Spleen (tissue), 11 donors: ENCODE data around the gene ETF1. TPM values are rescaled to one million over a fixed set of nuclear protein-coding genes. Genes with fewer than 3 reads are reported as not detected.

ENCODE experiments used
- DNase-seq: peaks from one replicate; pipeline ENCODE4 v3.0.0-alpha.2; 2020
- H3K27ac ChIP-seq, 8 donors: fragments of 200-600 bp; sonication (generic) in 7 of 8; 1 replicate in 4 of 8; 2 replicates in 4 of 8; pipeline versions ENCODE4 v1.5.0 to v1.8.0; 2016 to 2021; ENCODE audit warnings: inconsistent platforms in 4 of 8, mild to moderate bottlenecking in 4 of 8, moderate library complexity in 1 of 8
- H3K27me3 ChIP-seq, 7 donors: fragments of 200-600 bp; sonication (generic) in 6 of 7; replicated peaks in 1 of 7; 1 replicate in 4 of 7; 2 replicates in 3 of 7; pipeline versions ENCODE4 v1.5.0 to v1.8.0; 2016 to 2021; ENCODE audit warnings: inconsistent platforms in 3 of 7, mild to moderate bottlenecking in 1 of 7
- H3K36me3 ChIP-seq, 6 donors: fragments of 200-600 bp; sonication (generic) in 5 of 6; 1 replicate in 4 of 6; 2 replicates in 2 of 6; pipeline versions ENCODE4 v1.5.0 to v1.8.0; 2016 to 2021; ENCODE audit warnings: inconsistent platforms in 2 of 6
- H3K4me1 ChIP-seq, 6 donors: fragments of 200-600 bp; sonication (generic) in 5 of 6; 1 replicate in 3 of 6; 2 replicates in 3 of 6; pipeline versions ENCODE4 v1.5.0 to v1.8.0; 2016 to 2021; ENCODE audit warnings: inconsistent platforms in 3 of 6
- H3K4me3 ChIP-seq, 8 donors: fragments of 200-600 bp; sonication (generic) in 7 of 8; 1 replicate in 4 of 8; 2 replicates in 4 of 8; pipeline versions ENCODE4 v1.5.0 to v1.8.0; 2016 to 2021; ENCODE audit warnings: inconsistent platforms in 4 of 8, mild to moderate bottlenecking in 4 of 8, moderate library complexity in 2 of 8
- H3K9me3 ChIP-seq, 8 donors: fragments of 200-600 bp; sonication (generic) in 7 of 8; 1 replicate in 4 of 8; 2 replicates in 4 of 8; pipeline versions ENCODE4 v1.5.0 to v1.8.0; 2016 to 2021; ENCODE audit warnings: inconsistent platforms in 4 of 8
- CTCF ChIP-seq, 11 experiments: fragments of 200-600 bp in 7 of 11; fragments of 450-650 bp in 4 of 11; sonication (generic) in 4 of 11; IDR thresholded peaks in 8 of 11; conservative IDR thresholded peaks in 3 of 11; 1 replicate in 7 of 11; 2 replicates in 4 of 11; pipeline versions ENCODE4 v1.4.0 to v1.8.0; 2016 to 2021; ENCODE audit warnings: antibody characterized with exemption in 11 of 11, inconsistent platforms in 4 of 11, mild to moderate bottlenecking in 1 of 11
- POLR2A ChIP-seq, 3 donors: fragments of 450-650 bp; IDR thresholded peaks; one replicate each; pipeline ENCODE4 v1.5.1; 2017; ENCODE audit warnings: antibody characterized with exemption in 3 of 3, mild to moderate bottlenecking in 1 of 3
- POLR2AphosphoS5 ChIP-seq, 3 donors: sonication (generic); formaldehyde crosslinking; IDR thresholded peaks; one replicate each; pipeline ENCODE4 v1.5.1; 2017; ENCODE audit warnings: antibody characterized with exemption in 3 of 3
- WGBS, 5 donors: extraction: QIAGEN DNeasy Blood & Tissue Kit in 3 of 5; methylation state at CpG; one replicate each; pipeline versions ENCODE4 v1.1.5 to v1.1.7; 2013 to 2018; 5-methylcytosine and 5-hydroxymethylcytosine counted together
- intact Hi-C: fragments of 100-400 bp; cut with DNase I; formaldehyde crosslinking; loops from one replicate; pipeline ENCODE4 v1.15.0; 2023; ENCODE audit warnings: low total_unique reads
- polyA plus RNA-seq, 3 donors: library from polyadenylated mRNA; stranded (reverse); fragments of 200-250 nt; gene quantifications; one replicate each; pipeline ENCODE4 v1.2.1, GENCODE V29; 2013
- total RNA-seq, 7 donors: library from RNA; depleted of rRNA in 3 of 7; stranded (reverse); fragments of >200 nt in 3 of 7; fragmentation: NEBNext Ultra II Directional in 4 of 7; extraction: Animal tissue kit (Norgen Biotek cat#: 25700) in 4 of 7; gene quantifications; one replicate each; pipeline versions ENCODE4 v1.1.0 to v1.2.1, GENCODE V29; 2016 to 2021
- donor health status: healthy with polysubstance abuse.
- donor health status: DM: no; HTN: no; CAD: no; lungs with moderate emphysema.
- donor health status: DM: no; HTN: no; CAD: no.
- donor health status: Bipolar disorder and iron deficiency.
- donor health status: healthy.
- donor health status: DM: no; HTN: no; CAD: no.
- donor health status: DM: yes; HTN: yes; CAD: no.

Gene ETF1
- total and polyA plus RNA-seq, 10 donors: 21.3 to 78.8 (median 54.0) TPM

- H3K4me3 ChIP-seq: peak overlapping the region; percentile 49 to 78 (median 54)
- intact Hi-C loops: no loop called here
- H3K4me1 ChIP-seq: peaks cover 9 to 42% (median 27%) of the 10 kb centered on the region in 6 donors
- peaks cover 0 to 90% (median 46%) of the 10 kb centered on the region in 7 donors for H3K27me3 ChIP-seq
- no peak for TF ChIP-seq POLR2AphosphoS5 (IDR thresholded peaks at IDR 0.05)
- H3K36me3 ChIP-seq: no peaks in the 10 kb centered on the region
- no peaks in the 10 kb centered on the region for H3K9me3 ChIP-seq
- peak overlapping the region in 4 of 8 donors; percentile 28 to 78 (median 49) for H3K27ac ChIP-seq
- DNase-seq: no peak
- 34 to 53% (median 46%) methylated on average over 10 of the region's 10 CpGs for WGBS, 5 donors
Measured at GRCh38 chr5:138492560-138493045, 50.4 kb downstream of the ETF1 start.

GRCh38 chr5:138491669-138492559, 51.1 kb downstream of the ETF1 start:
- no peaks in the 10 kb centered on the region for H3K9me3 ChIP-seq
- DNase-seq: peak; percentile 97
- no peaks in the 10 kb centered on the region for H3K36me3 ChIP-seq
- H3K27ac ChIP-seq: peak overlapping the region in 5 of 8 donors; percentile 28 to 78 (median 39)
- peaks cover 0 to 87% (median 46%) of the 10 kb centered on the region in 7 donors for H3K27me3 ChIP-seq
- intact Hi-C loops: no loop called here
- 3 to 6% (median 4%) methylated on average over 53 to 93 of the region's 93 CpGs for WGBS, 5 donors
- H3K4me1 ChIP-seq: peaks cover 9 to 45% (median 27%) of the 10 kb centered on the region in 6 donors
- peak in 1 of 11 experiments; percentile 13 for TF ChIP-seq CTCF (IDR thresholded peaks at IDR 0.05 in 8 of 11, conservative IDR thresholded peaks at IDR 0.05 in 3 of 11)
- no peak for TF ChIP-seq POLR2A (IDR thresholded peaks at IDR 0.05)
- peak; percentile 70 to 84 (median 77) for TF ChIP-seq POLR2AphosphoS5 (IDR thresholded peaks at IDR 0.05)
- peak overlapping the region; percentile 49 to 78 (median 54) for H3K4me3 ChIP-seq

GRCh38 chr5:138491284-138491648, 51.8 kb downstream of the ETF1 start:
- no peak for TF ChIP-seq POLR2AphosphoS5 (IDR thresholded peaks at IDR 0.05)
- no peak for TF ChIP-seq POLR2A (IDR thresholded peaks at IDR 0.05)
- TF ChIP-seq CTCF (IDR thresholded peaks at IDR 0.05 in 8 of 11, conservative IDR thresholded peaks at IDR 0.05 in 3 of 11): no peak
- DNase-seq: no peak
- 60 to 69% (median 64%) methylated on average over 11 of the region's 11 CpGs for WGBS, 5 donors

GRCh38 chr5:138490648-138491283, 52.3 kb downstream of the ETF1 start:
- intact Hi-C loops: no loop called here

More at GRCh38 chr5:138491284-138491648, 51.8 kb downstream of the ETF1 start:
- Histone ChIP-seq H3K27me3 (peaks cover 0 to 81% (median 46%) of the 10 kb centered on the region in 7 donors), H3K4me1 (peaks cover 9 to 49% (median 27%) of the 10 kb centered on the region in 6 donors), H3K9me3 (no peaks in the 10 kb centered on the region), H3K4me3 (peak overlapping the region in 6 of 8 donors; percentile 49 to 78 (median 54)), H3K36me3 (no peaks in the 10 kb centered on the region), H3K27ac (peak overlapping the region in 2 of 8 donors; percentile 65 to 78)
- intact Hi-C loops: no loop called here

More at GRCh38 chr5:138490648-138491283, 52.3 kb downstream of the ETF1 start:
- 81 to 89% (median 85%) methylated on average over 12 of the region's 12 CpGs for WGBS, 5 donors
- DNase-seq: no peak
- H3K4me1 ChIP-seq: peaks cover 9 to 49% (median 27%) of the 10 kb centered on the region in 6 donors
- no peak overlapping the region for H3K4me3 ChIP-seq
- H3K27me3 ChIP-seq: peaks cover 0 to 76% (median 46%) of the 10 kb centered on the region in 7 donors
- H3K9me3 ChIP-seq: no peaks in the 10 kb centered on the region
- H3K27ac ChIP-seq: no peak overlapping the region
- H3K36me3 ChIP-seq: no peaks in the 10 kb centered on the region
- no peak for TF ChIP-seq CTCF (IDR thresholded peaks at IDR 0.05 in 8 of 11, conservative IDR thresholded peaks at IDR 0.05 in 3 of 11)
- no peak for TF ChIP-seq POLR2AphosphoS5 (IDR thresholded peaks at IDR 0.05)
- no peak for TF ChIP-seq POLR2A (IDR thresholded peaks at IDR 0.05)
